ENCODE measurements around the gene ATP11A. TPM values are rescaled to one million over a fixed set of nuclear protein-coding genes. Genes with fewer than 3 reads are reported as not detected.

ATP11A gene
- total RNA-seq, 1 donor from 2014 or later, result 211 TPM

- TF ChIP-seq CTCF (IDR thresholded peaks at IDR 0.05; ENCODE audit: unreplicated experiment), result no peak
- Mint-ChIP-seq H3K36me3 (ENCODE audit: low read depth, unreplicated experiment) (no peaks in the 10 kb centered on the region), H3K4me3 (ENCODE audit: unreplicated experiment) (no peak overlapping the region), H3K9me3 (ENCODE audit: unreplicated experiment) (no peaks in the 10 kb centered on the region), H3K27ac (ENCODE audit: unreplicated experiment) (no peak overlapping the region), H3K27me3 (ENCODE audit: unreplicated experiment) (no peaks in the 10 kb centered on the region), H3K4me1 (ENCODE audit: unreplicated experiment) (peaks cover 19% of the 10 kb centered on the region)
- peak; percentile 69 for DNase-seq (ENCODE audit: low spot score)
Observed at GRCh38 chr13:112931028-112931934, 241.4 kb downstream of the ATP11A start.

GRCh38 chr13:112932971-112933370, 243.1 kb downstream of the ATP11A start:
- Mint-ChIP-seq H3K4me1 (ENCODE audit: unreplicated experiment) (peaks cover 19% of the 10 kb centered on the region), H3K36me3 (ENCODE audit: low read depth, unreplicated experiment) (peaks cover 3% of the 10 kb centered on the region), H3K9me3 (ENCODE audit: unreplicated experiment) (no peaks in the 10 kb centered on the region), H3K4me3 (ENCODE audit: unreplicated experiment) (no peak overlapping the region), H3K27me3 (ENCODE audit: unreplicated experiment) (no peaks in the 10 kb centered on the region), H3K27ac (ENCODE audit: unreplicated experiment) (no peak overlapping the region)
- DNase-seq (ENCODE audit: low spot score), result no peak
- TF ChIP-seq CTCF (IDR thresholded peaks at IDR 0.05; ENCODE audit: unreplicated experiment), result no peak

- no peak for TF ChIP-seq CTCF (IDR thresholded peaks at IDR 0.05; ENCODE audit: unreplicated experiment)
- no peaks in the 10 kb centered on the region for H3K9me3 Mint-ChIP-seq (ENCODE audit: unreplicated experiment)
- peaks cover 3% of the 10 kb centered on the region for H3K36me3 Mint-ChIP-seq (ENCODE audit: low read depth, unreplicated experiment)
Observed at GRCh38 chr13:112933649-112934048, 243.8 kb downstream of the ATP11A start.

GRCh38 chr13:112934078-112934477, 244.2 kb downstream of the ATP11A start:
- no peak overlapping the region for H3K4me3 Mint-ChIP-seq (ENCODE audit: unreplicated experiment)

More at GRCh38 chr13:112933649-112934048, 243.8 kb downstream of the ATP11A start:
- no peak for DNase-seq (ENCODE audit: low spot score)
- peaks cover 19% of the 10 kb centered on the region for H3K4me1 Mint-ChIP-seq (ENCODE audit: unreplicated experiment)
- no peak overlapping the region for H3K27ac Mint-ChIP-seq (ENCODE audit: unreplicated experiment)
- H3K27me3 Mint-ChIP-seq (ENCODE audit: unreplicated experiment), result peaks cover 3% of the 10 kb centered on the region
- H3K4me3 Mint-ChIP-seq (ENCODE audit: unreplicated experiment), result no peak overlapping the region

More at GRCh38 chr13:112934078-112934477, 244.2 kb downstream of the ATP11A start:
- H3K27me3 Mint-ChIP-seq (ENCODE audit: unreplicated experiment), result peaks cover 3% of the 10 kb centered on the region
- no peak for DNase-seq (ENCODE audit: low spot score)
- TF ChIP-seq CTCF (IDR thresholded peaks at IDR 0.05; ENCODE audit: unreplicated experiment), result no peak
- peaks cover 3% of the 10 kb centered on the region for H3K36me3 Mint-ChIP-seq (ENCODE audit: low read depth, unreplicated experiment)
- H3K9me3 Mint-ChIP-seq (ENCODE audit: unreplicated experiment), result no peaks in the 10 kb centered on the region
- no peak overlapping the region for H3K27ac Mint-ChIP-seq (ENCODE audit: unreplicated experiment)
- peaks cover 18% of the 10 kb centered on the region for H3K4me1 Mint-ChIP-seq (ENCODE audit: unreplicated experiment)

Other genes with a start within 250 kb of the ATP11A start
- gene TUBGCP3, start 101.9 kb upstream of the ATP11A start, total RNA-seq (ENCODE audit: unreplicated experiment), result 26.8 TPM

Data from endothelial cell (in vitro differentiated cells).